Panc1 (cell line): ENCODE measurements around the gene MARVELD3.

Experiments
- CTCF ChIP-seq: fragments of 450-650 bp; IDR thresholded peaks from 2 replicates; pipeline ENCODE4 v1.5.1; 2017; ENCODE audit warnings: mild to moderate bottlenecking
- POLR2AphosphoS5 ChIP-seq: IDR thresholded peaks from 2 replicates; pipeline ENCODE4 v1.6.1; 2012; ENCODE audit warnings: mild to moderate bottlenecking, low read depth, low read length, moderate library complexity
- REST ChIP-seq, 2 experiments: IDR thresholded peaks; 2 replicates each; pipeline ENCODE4 v1.6.1; 2011 to 2012; ENCODE audit warnings: low read depth in 2 of 2, control low read depth in 1 of 2, low read length in 1 of 2, mild to moderate bottlenecking in 1 of 2, moderate library complexity in 1 of 2; ENCODE audit not compliant: insufficient read depth in 1 of 2
- SIN3A ChIP-seq: IDR thresholded peaks from 2 replicates; pipeline ENCODE4 v1.6.1; 2012; ENCODE audit warnings: low read depth, mild to moderate bottlenecking, low read length, moderate library complexity, borderline replicate concordance; ENCODE audit not compliant: insufficient read depth
- TCF7L2 ChIP-seq: IDR thresholded peaks from 2 replicates; pipeline ENCODE4 v1.6.1; 2011; ENCODE audit warnings: mild to moderate bottlenecking, low read depth, low read length, inconsistent platforms

- no peak for TF ChIP-seq POLR2AphosphoS5
- TF ChIP-seq CTCF = no peak
- no peak for TF ChIP-seq REST (IDR thresholded peaks at IDR 0.05; ENCODE audit: insufficient read depth in 1 of 2, low read depth in 2 of 2, low read length in 1 of 2)
- no peak for TF ChIP-seq TCF7L2
- no peak for TF ChIP-seq SIN3A
These were observed 40.3 kb downstream of the MARVELD3 start for GRCh38 chr16:71666264-71666663.
